GM13977 (cell line): ENCODE results near the gene CCL25.
"Not testable (repeated sequence)": the region's sequence is repeated elsewhere in the genome, so short reads cannot be mapped to it uniquely, and the experiment has no call there.

Source experiments
- DNase-seq: peaks from one replicate; pipeline ENCODE4 v3.0.0; 2012; ENCODE audit warnings: low spot score
- CTCF ChIP-seq: IDR thresholded peaks from 2 replicates; pipeline ENCODE4 v1.5.1; 2012; ENCODE audit warnings: mild to moderate bottlenecking, control low read depth; ENCODE audit not compliant: insufficient read depth; ENCODE audit errors: extremely low read depth, missing control alignments
- in situ Hi-C: fragments of 300-500 bp; cut with MboI; formaldehyde crosslinking; loops from one replicate; pipeline ENCODE4 v1.12.0; 2022; ENCODE audit warnings: low sequenced_read_pairs, low pct_unique_long_range_greater_than_20kb, mixed read lengths, inconsistent platforms; ENCODE audit not compliant: unreplicated experiment

Gene CCL25

GRCh38 chr19:8101311-8101710 is 48.8 kb downstream of the CCL25 start:
- DNase-seq = no peak
- TF ChIP-seq CTCF = no peak
- in situ Hi-C loops = no loop called here

DNA sequence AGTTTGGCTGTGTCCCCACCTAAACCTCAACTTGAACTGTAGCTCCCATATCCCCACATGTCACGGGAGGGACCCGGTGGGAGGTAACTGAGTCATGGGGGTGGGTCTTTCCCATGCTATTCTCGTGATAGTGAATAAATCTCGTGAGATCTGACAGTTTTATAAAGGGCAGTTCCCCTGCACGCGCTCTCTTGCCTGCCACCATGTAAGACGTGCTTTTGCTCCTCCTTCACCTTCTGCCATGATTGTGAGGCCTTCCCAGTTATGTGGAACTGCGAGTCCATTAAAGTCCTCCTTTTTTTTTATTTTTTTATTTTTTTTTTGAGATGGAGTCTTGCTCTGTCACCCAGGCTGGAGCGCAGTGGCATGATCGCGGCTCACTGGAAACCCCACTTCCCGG is 49.4 kb downstream of the CCL25 start:
- DNase-seq, in situ Hi-C loops: not testable (repeated sequence)

DNA sequence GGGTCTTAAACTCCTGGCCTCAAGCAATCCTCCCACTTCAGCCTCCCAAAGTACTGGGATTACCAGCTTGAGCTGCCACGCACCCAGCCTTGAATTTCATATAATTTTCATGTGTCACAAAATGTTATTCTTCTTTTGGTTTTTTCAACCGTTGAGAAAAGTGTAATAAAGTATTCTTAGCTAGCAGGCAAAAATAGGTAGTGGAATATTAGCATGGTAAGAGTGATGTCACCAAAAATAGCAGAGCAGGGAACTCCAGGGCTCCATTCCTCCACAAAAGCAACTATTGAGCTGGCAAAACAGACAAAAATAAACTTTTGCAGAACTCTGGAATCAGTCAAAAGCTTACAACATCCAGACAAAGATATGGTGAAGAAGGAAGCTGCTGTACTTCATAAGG is 52.9 kb downstream of the CCL25 start:
- no peak for DNase-seq
- no peak for TF ChIP-seq CTCF
- in situ Hi-C loops = no loop called here

GRCh38 chr19:8107301-8107903 is 54.8 kb downstream of the CCL25 start:
- DNase-seq = no peak
- no peak for TF ChIP-seq CTCF
- in situ Hi-C loops = no loop called here

- in situ Hi-C loops = no loop called here
- no peak for TF ChIP-seq CTCF
- no peak for DNase-seq
Measured at GRCh38 chr19:8108560-8109445, 56.2 kb downstream of the CCL25 start.

DNA sequence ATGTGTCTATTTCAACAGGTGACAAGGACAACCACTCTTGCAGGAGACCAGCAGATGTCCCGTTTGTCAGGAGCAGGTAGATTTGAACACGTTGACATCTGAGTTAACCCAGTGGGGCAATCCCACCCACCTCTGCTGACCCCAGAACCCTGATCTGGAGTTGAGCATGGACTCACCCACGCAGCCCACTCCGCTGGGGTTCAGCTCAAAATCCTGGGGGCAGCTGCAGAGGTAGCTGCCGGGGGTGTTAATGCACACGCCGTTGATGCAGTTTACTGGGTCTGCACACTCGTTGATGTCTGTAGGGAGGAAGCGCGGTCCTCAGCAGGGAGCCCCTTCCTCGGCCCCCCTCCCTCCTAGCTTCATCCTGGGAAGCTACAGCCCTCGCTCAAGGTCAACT is 56.9 kb downstream of the CCL25 start:
- in situ Hi-C loops = no loop called here
- no peak for TF ChIP-seq CTCF
- DNase-seq = no peak

- in situ Hi-C loops = no loop called here
- DNase-seq = no peak
- no peak for TF ChIP-seq CTCF
Measured at GRCh38 chr19:8109890-8110662, 57.5 kb downstream of the CCL25 start.
